GM19468 (cell line): Measurements from ENCODE around the gene GPR25.

Source experiments
- ATAC-seq: cut with Tn5 transposase; IDR thresholded peaks from one replicate; pipeline ENCODE4 v1.9.1; 2021; ENCODE audit warnings: mild to moderate bottlenecking, moderate library complexity, moderate number of reproducible peaks; ENCODE audit not compliant: unreplicated experiment; ENCODE audit errors: extremely low read depth

Gene GPR25

DNA sequence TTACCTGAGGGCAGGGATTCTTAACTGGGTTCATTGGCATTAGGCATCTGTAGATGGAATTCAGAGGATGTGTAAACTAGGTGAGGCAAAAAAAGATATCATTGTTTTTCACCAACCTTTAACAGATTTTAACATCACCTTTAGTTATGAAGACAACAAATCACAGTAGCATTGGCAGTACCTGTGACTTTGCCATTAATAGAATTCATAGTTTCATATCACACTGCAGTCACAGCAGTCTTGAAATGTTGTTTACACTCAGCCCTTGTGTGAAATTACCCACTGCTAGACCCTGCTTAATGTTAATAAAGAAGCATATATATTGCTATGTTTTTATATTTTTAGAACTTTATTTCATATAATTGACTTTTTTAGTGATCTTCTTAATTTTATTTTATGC lies 20.2 kb downstream of the GPR25 start:
- no peak for ATAC-seq

DNA sequence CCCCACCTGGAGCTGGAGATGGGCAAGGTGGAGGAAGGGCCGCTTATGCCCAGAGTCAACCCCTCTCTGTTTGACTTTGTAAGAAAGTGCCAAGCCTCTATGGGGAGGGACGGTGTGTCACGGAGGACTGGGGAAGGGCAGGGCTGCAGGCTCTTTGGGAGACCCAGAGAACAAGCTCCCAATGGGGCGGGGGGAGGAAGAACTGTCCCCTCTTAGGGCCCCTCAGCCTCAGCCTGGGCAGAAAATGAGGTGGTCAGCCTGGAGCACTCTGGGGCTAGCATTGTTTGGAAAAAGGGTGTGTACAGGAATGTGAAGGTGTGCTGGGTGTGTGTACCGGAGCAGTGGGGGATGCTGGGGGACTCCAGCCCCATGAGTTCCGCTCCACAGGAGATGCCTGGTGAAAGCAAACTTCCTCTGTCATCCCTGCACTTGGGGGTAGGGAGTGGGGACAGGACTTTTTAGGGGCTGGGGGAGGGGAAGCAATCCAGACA lies 20.7 kb downstream of the GPR25 start:
- no peak for ATAC-seq

DNA sequence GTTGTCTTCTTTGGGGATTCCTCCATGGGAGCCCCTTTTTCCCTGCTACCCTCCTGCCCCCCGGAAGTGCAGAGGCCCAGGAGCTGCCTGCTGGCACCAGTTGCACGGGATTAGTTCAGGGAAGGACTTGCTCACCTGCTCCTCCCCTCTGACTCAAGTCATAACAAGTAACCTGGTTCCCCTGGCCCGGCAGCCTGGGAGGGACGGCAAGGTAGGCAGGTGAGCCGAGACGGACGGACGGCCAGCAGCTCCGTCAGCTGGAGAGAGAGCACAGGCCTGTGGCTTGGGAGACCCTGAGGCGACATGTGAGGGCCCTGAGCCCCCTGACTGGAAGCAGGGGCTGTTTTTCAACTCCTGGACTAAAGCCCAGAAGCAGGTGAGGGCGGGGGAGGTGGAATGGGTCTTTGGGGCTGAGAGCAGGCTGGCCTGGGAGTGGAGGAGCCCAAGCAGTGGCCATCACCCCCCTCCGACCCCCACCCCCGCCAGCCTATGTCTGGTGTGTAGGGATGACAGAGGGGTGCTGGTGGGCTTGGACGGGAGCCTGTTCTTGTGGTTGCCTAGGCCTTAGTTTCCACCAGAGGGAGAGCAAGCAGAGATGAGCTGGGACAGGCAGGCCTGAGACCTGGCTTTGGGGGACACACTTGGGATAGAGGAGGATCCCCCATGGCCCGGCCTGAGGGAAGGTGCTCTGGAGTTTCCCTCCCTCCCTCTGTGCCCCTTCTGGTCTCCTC lies 22.1 kb downstream of the GPR25 start, which contains the start of gene INAVA:
Gene INAVA, plus strand, starts transcription at position 189 of the 731 bp plus-strand sequence. CDS start 3,501 bp downstream, outside the sequence.
- no peak for ATAC-seq

DNA sequence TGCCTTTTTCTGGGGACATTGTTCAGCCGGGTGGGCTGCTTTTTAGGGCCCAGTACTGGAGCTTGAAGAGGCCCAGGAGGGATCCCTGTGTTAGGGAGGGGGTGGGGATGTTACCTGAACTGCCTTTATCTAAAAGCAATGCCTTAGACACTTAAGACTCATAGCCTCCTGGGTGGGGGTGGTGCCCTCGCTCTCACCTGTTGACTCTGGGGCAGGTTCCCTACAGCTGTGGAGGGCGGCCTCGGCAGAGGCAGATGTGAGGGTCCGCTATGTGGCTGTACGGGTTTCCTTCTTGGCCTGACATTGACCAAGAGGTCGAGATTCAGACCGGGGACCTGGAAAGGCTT lies 22.6 kb downstream of the GPR25 start:
- no peak for ATAC-seq

DNA sequence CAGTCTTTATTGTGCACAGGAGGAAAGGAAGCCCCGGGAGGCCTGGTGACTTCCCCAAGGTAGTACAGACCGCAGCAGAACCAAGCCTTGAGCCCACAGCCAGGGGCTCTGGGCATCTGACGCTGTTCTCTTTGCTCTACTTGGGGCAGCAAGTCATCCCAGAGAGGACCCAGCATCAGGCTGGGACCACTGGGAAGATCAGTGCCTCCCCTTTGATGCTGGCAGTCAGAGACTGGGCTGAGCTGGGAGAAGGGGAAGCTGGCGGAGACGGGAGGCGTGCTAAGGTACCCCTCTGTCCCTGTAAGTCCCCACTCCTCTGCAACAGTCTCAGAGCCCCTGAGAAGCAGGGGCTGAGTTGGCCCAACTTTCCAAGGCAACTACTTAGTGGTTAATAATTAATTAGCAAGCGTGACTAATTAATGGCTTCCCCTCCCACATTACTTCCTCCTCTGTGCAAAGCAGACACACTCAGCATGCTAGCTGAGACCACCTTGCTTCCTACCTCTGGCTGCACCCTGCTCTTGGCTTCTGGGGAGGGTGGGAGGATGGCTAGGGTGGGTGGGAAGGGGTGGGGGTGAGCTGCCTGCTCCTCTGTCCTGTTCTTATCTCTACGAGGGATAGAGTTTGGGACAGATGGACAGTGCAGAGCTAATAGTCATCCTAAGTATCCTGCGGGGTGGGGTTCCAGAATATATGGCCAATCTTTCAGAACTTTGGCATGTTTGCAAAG lies 23.2 kb downstream of the GPR25 start:
- ATAC-seq, result no peak

DNA sequence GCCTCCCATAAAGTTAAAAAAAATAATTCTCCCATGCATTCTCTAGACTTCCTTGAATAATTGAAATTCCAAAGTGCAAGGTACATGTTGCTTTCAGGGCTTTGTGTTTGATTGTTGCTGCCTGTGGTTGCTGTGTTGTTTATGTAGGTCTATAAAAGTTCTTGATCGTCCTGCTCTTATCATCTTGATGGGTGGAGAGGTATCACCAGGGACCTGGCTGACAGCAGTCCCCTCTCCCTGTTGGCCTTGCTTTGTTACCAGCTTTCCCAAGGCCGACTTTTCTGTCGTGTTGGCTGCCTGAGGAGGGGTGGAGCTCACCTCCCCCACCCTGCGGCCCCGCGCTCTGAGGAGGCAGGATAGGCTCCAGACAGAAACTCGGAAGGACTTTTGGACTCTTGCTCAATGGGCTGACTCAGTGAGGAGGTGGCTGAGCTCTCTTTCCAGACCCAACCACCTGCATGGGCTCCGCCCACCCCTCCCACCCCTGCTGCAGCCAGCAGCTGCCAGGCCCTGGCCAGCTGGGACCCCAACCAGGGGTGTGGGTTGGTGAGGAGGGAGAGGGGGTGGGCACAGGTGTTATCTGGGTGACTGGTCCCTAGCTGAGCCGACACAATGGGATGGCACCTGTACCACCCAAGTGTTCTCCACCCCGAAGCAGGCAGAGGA lies 23.9 kb downstream of the GPR25 start:
- no peak for ATAC-seq

DNA sequence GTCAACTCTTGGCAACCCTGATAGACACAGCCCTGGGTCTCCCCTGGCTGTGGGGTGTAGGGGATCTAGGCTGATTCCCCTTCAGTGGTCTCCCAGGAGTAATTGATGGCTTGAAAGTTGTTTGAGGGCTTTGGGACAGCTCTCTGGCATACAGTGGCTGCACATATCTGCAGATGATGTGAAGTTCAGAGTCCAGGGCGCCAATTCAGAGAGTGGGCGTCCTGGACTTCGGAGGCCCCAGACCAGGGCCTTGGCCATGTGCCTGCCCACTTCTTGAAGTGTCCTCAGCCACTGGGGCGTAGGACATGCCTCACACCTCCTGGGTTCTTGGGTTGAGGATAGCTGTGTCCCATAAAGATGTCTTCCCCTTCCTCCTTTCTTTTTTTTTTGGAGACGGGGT lies 24.5 kb downstream of the GPR25 start:
- ATAC-seq, result no peak

DNA sequence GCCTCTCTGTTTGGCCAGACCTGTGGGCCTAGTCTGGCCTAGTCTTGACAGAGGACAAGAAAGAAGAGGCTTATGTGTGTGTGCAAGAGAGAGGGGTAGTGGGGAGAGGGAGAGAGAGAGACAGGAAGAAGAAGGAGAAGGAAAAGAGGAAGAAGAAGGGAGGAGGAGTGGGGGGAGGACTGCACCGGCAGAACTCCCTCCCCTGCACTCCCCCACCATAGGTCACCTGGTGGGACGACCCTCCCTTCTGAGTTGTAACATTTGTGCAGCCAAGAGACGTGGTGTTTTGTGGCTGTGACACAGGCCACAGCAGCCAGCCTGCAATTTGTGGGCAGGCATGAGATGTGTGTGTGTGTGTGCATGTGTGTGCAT lies 26.2 kb downstream of the GPR25 start:
- no peak for ATAC-seq

DNA sequence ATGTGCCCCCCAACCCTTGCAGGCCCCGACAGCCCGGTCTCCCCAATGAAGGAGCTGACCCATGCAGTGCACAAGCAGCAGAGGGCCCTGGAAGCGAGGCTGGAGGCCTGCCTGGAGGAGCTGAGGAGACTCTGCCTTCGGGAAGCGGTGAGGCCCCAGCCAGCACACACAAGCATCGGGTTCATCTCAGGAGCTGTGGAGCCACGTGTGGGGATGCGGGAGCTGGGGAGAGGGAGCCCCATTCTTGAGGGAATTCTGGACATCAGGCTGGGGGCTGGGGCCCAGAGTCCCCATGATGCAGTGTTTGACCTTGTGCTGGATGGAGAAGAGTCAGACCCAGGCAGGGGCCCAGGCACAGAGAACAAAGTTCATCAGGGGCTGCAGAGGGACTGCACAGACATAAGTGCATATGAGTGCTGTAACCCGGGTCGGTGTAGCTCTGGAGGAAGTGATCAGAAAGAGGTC lies 26.7 kb downstream of the GPR25 start:
- no peak for ATAC-seq

DNA sequence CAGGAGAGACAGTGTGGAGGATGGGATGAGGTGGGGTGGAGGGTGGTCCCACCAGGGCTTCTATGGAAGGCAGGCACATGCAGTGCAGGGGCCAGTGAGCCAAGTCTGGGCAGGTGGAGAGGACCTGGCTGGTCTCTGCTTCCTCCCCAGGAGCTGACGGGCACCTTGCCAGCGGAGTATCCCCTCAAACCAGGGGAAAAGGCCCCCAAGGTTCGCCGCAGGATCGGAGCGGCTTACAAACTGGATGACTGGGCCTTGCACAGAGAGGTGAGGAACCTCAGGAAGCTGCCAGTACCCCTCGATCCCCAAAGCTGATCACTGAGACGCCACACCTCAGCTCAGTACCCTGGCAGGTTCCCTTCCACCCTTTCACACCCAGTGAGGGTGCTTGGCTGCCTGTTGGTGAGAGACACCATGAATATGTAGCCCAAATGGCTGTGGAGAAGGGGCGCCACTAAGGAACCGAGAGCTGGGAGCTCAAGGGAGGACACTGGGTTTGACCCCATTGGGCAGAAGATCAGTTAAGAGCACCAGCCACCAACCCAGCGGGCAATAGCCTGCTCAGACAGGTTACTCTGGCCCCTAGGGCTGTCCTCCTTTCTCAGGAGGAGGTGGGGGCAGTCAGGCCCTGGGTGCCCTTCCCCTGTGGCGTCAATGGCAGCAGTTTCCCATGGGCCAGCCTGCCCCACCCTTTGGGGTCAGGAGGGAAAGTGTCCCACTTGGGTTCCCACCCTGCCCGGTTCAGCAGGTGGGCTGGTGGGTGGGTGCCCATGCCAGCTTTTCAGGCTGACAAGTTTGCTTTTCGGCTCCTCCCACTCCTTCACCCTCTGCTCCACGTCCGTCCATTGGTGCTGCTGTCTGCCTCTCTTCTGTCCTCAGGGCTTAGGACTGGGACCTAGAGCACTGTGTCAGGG lies 27.4 kb downstream of the GPR25 start:
- no peak for ATAC-seq

DNA sequence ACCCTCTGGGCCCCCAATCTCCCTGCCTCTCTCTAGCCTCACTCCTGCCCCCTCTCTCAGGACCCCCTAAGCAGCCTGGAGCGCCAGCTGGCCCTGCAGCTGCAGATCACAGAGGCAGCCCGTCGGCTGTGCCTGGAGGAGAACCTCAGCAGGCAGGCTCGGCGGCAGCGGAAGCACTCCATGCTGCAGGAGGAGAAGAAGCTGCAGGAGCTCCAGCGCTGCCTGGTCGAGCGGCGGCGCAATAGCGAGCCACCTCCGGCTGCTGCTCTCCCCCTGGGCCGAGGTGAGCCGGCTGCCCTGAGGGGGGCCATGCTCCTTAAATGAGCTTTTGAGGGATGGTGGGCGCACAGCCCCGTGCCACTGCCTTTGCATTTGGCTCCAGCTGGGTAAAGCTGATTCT lies 28.1 kb downstream of the GPR25 start:
- no peak for ATAC-seq

DNA sequence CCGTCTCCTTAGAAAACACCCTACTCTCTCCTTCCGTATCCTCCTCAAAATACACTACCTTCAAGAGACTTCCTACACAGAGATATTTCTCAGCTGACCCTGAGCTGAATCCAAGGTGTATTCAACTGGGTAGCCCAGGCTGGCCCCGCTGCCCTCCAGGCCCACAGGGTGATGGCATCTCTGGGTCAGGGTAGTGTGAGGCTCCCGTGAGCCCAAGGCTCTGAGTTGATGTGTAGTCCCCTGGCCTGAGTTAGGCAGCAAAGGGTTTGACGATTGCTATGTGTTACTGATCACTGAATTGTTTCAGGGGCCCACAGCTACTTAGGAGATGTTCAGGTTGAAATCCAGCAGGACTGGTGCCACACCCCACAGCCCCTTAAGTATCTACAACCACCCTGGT lies 28.6 kb downstream of the GPR25 start:
- ATAC-seq, result no peak

DNA sequence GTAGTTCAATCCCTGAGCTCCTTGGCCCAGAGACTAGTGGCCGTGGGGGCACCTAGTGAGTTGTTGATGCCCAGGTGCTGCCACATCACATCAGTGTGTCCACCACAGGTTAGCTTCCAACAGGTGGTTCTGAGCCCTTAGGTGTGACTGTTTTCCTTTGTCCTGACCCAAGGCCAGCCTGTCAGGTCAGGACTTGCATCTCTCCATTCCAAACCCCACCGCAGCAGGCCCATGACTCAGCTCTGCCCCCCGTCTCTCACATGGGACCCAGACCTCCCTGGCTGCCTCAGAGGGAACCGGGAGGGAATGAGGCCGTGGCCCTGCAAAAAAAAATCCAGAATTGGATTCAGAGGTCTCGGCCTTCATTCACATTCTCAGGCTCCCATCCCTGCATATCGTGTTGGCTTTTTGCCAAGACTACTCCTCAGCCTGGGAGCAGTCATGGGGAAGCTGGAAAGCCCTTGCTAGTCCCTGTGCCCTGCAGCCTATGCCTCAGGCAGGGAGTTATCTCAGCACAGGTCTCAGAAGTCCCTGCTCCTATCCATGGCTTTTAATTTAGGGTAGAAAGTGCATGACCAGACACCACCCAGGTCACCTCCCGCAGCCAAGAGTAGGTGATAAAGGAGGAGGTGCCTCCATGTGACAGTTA lies 29.1 kb downstream of the GPR25 start:
- no peak for ATAC-seq

DNA sequence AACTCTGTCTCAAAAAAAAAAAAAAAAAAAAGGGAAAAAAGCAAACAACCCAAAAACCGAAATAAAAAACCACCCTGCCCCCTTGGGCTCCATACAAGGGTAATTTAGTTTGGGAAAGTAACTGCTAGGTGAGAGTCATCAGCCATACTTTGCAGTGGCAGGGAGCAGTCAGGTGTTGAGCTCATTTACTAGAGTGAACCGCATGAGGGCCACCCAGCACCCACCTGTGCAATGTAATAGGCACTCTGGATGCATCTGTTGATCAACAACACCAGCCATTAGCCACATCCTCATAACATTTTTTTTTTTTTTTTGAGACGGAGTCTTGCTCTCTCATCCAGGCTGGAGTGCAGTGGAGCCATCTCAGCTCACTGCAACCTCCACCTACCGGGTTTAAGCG lies 31.0 kb downstream of the GPR25 start:
- ATAC-seq, result no peak

DNA sequence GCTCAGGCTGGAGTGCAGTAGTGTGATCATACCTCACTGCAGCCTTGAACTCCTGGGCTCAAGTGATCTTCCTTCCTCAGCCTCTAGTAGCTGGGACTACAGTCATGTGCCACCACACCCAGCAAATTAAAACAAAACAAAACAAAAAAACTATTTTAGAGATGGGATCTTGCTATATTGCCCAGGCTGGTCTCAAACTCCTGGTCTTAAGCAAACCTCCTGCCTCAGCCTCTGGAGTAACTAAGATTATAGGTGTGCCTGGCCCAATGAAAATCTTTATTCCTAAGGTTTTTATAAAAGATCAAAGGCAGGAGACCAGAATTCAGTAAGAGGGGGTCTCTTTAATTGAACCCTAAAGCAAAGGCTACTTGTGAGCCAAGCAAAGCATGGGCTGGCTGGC lies 32.0 kb downstream of the GPR25 start:
- ATAC-seq, result no peak

DNA sequence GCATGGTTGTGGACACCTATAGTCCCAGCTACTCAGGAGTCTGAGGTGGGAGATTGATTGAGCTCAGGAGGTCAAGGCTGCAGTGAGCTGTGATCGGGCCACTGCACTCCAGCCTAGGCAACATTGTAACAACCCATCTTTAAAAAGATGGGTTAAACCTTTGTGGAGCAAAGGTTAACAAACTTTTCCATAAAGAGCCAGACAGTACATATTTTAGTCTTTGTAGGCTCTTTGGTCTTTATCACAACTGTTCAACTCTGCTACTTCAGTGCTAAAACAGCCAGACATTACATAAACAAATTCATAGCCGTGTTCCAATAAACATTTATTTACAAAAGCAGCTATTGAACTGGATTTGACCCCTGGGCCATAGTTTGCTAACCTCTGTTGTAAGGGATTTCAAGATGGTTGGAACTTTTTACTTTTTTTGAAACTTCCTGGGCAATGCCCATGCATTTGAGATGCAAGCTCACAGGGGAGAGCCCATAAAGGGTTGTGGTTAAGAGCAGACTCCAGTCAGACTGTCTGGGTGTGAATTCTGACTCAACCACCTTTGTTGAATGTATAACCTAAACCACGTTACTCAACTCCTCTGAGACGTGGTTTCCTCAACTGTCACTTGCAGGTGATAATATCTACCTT lies 32.8 kb downstream of the GPR25 start:
- ATAC-seq, result no peak

DNA sequence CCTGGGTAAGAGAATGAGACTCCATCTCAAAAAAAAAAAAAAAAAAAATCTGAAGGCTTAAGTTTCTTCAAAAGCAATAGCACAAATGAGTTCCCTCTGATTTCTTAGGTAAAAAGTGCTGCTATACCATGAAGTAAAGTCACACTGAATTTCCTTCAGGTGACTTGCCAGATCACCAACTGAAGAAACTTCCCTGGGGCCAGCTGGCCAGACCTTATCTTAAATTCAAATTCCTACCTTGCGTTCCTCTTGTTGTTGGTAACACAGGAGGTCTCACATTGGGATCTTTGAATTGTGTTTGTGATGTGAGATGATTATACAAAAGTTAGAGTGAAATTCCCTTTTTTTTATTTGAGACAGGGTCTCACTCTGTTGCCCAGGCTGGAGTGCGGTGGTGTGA lies 33.7 kb downstream of the GPR25 start:
- ATAC-seq, result no peak

DNA sequence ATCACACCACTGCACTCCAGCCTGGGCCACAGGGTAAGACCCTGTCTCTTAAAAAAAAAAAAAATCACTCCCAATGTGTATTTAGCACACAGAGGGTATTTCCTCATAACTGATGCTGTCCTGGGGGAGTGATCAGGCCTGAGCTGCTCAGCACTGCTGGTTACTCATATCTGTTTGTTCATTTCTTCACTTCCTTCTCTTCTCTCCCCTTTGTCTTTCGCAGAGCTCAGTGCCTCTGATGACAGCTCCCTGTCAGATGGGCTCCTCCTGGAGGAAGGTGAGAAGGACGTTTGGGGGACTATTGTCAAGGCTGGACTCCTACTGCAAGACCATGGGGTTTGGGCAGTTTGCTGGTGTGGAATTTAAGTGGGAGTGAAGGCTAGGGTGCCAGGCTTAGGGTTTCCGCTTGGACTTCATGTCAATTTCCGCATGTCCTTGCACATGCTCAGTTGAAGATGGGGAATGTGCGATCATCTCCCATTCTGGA lies 34.9 kb downstream of the GPR25 start:
- no peak for ATAC-seq
